Tibial nerve (tissue), 4 donors: ENCODE measurements around the gene TARDBP. TPM values are rescaled to one million over a fixed set of nuclear protein-coding genes. Genes with fewer than 3 reads are reported as not detected.

ENCODE experiments used
- DNase-seq, 2 donors: peaks; one replicate each; pipeline ENCODE4 v3.0.0-alpha.2; 2019; ENCODE audit warnings: low spot score in 2 of 2
- H3K27ac ChIP-seq, 4 donors: fragments of 200-600 bp; sonication (generic) in 3 of 4; one replicate each; pipeline ENCODE4 v1.5.1; 2017 to 2019; ENCODE audit warnings: mild to moderate bottlenecking in 1 of 4
- H3K27me3 ChIP-seq, 2 donors: fragments of 200-600 bp; sonication (generic) in 1 of 2; one replicate each; pipeline versions ENCODE4 v1.5.1 to v1.6.0; 2017 to 2019
- H3K36me3 ChIP-seq, 3 donors: fragments of 200-600 bp; sonication (generic); one replicate each; pipeline ENCODE4 v1.5.1; 2018 to 2019
- H3K4me1 ChIP-seq, 4 donors: fragments of 200-600 bp; sonication (generic) in 3 of 4; one replicate each; pipeline ENCODE4 v1.5.1; 2017 to 2019
- H3K4me3 ChIP-seq, 4 donors: fragments of 200-600 bp; sonication (generic) in 3 of 4; one replicate each; pipeline ENCODE4 v1.5.1; 2017 to 2019; ENCODE audit warnings: mild to moderate bottlenecking in 1 of 4, moderate library complexity in 1 of 4
- H3K9me3 ChIP-seq, 4 donors: fragments of 200-600 bp; sonication (generic) in 3 of 4; one replicate each; pipeline ENCODE4 v1.5.1; 2017 to 2019
- EP300 ChIP-seq, 2 donors: sonication (generic); formaldehyde crosslinking; IDR thresholded peaks; one replicate each; pipeline ENCODE4 v1.6.1; 2017; ENCODE audit warnings: antibody characterized with exemption in 2 of 2, mild to moderate bottlenecking in 1 of 2
- POLR2A ChIP-seq, 2 donors: fragments of 450-650 bp; IDR thresholded peaks; one replicate each; pipeline ENCODE4 v1.6.1; 2017; ENCODE audit warnings: antibody characterized with exemption in 2 of 2, mild to moderate bottlenecking in 2 of 2, moderate library complexity in 2 of 2
- WGBS, 2 donors: methylation state at CpG; one replicate each; pipeline ENCODE4 v1.1.5; 2018; 5-methylcytosine and 5-hydroxymethylcytosine counted together
- total RNA-seq, 4 donors: library from RNA; depleted of rRNA; stranded (reverse); fragments of >200 nt; gene quantifications; one replicate each; pipeline ENCODE4 v1.1.0, GENCODE V29; 2016
- TF ChIP-seq, protein P1 (sequence below), 5 experiments: fragments of 200-600 bp in 3 of 5; fragments of 450-650 bp in 2 of 5; sonication (generic) in 3 of 5; IDR thresholded peaks; one replicate each; pipeline ENCODE4 v1.5.1; 2016 to 2019; ENCODE audit warnings: antibody characterized with exemption in 5 of 5, mild to moderate bottlenecking in 3 of 5, moderate library complexity in 2 of 5

Gene TARDBP
- total RNA-seq, 4 donors from 2014 or later: 165 to 237 (median 171) TPM

DNA sequence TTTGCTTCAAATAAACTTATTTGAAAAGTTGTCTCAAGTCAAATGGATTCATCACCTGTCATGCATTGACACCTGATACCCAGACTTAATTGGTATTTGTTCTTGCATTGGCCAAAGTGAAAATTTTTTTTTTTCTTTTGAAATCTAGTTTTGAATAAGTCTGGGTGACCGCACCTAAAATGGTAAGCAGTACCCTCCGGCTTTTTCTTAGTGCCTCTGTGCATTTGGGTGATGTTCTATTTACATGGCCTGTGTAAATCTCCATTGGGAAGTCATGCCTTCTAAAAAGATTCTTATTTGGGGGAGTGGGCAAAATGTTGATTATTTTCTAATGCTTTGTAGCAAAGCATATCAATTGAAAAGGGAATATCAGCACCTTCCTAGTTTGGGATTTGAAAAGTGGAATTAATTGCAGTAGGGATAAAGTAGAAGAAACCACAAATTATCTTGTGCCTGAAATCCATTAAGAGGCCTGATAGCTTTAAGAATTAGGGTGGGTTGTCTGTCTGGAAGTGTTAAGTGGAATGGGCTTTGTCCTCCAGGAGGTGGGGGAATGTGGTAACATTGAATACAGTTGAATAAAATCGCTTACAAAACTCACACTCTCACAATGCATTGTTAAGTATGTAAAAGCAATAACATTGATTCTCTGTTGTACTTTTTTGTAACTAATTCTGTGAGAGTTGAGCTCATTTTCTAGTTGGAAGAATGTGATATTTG lies 11.9 kb downstream of the TARDBP start:
- no peaks in the 10 kb centered on the region for H3K27me3 ChIP-seq
- H3K36me3 ChIP-seq: peaks cover 12 to 93% (median 33%) of the 10 kb centered on the region in 3 donors
- TF ChIP-seq, protein P1, sequence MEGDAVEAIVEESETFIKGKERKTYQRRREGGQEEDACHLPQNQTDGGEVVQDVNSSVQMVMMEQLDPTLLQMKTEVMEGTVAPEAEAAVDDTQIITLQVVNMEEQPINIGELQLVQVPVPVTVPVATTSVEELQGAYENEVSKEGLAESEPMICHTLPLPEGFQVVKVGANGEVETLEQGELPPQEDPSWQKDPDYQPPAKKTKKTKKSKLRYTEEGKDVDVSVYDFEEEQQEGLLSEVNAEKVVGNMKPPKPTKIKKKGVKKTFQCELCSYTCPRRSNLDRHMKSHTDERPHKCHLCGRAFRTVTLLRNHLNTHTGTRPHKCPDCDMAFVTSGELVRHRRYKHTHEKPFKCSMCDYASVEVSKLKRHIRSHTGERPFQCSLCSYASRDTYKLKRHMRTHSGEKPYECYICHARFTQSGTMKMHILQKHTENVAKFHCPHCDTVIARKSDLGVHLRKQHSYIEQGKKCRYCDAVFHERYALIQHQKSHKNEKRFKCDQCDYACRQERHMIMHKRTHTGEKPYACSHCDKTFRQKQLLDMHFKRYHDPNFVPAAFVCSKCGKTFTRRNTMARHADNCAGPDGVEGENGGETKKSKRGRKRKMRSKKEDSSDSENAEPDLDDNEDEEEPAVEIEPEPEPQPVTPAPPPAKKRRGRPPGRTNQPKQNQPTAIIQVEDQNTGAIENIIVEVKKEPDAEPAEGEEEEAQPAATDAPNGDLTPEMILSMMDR (IDR thresholded peaks at IDR 0.05): no peak
- TF ChIP-seq POLR2A (IDR thresholded peaks at IDR 0.05) (no peak), EP300 (IDR thresholded peaks at IDR 0.05) (no peak)
- WGBS, 2 donors: 74 to 77% methylated on average over 3 of the region's 3 CpGs
- H3K4me3 ChIP-seq: no peak overlapping the region
- H3K4me1 ChIP-seq: peaks cover 0 to 14% (median 0%) of the 10 kb centered on the region in 4 donors
- no peak for DNase-seq
- no peak overlapping the region for H3K27ac ChIP-seq
- H3K9me3 ChIP-seq: no peaks in the 10 kb centered on the region

GRCh38 chr1:11024874-11025203 lies 12.4 kb downstream of the TARDBP start:
- no peak overlapping the region for H3K27ac ChIP-seq
- 69 to 73% methylated on average over 2 of the region's 2 CpGs for whole genome bisulfite sequencing, 2 donors
- no peak overlapping the region for H3K4me3 ChIP-seq
- peaks cover 0 to 17% (median 0%) of the 10 kb centered on the region in 4 donors for H3K4me1 ChIP-seq
- peaks cover 12 to 91% (median 28%) of the 10 kb centered on the region in 3 donors for H3K36me3 ChIP-seq
- TF ChIP-seq EP300 (IDR thresholded peaks at IDR 0.05) (no peak), POLR2A (IDR thresholded peaks at IDR 0.05) (no peak)
- TF ChIP-seq, protein P1 (IDR thresholded peaks at IDR 0.05): no peak
- no peaks in the 10 kb centered on the region for H3K27me3 ChIP-seq
- no peak for DNase-seq
- H3K9me3 ChIP-seq: no peaks in the 10 kb centered on the region

DNA sequence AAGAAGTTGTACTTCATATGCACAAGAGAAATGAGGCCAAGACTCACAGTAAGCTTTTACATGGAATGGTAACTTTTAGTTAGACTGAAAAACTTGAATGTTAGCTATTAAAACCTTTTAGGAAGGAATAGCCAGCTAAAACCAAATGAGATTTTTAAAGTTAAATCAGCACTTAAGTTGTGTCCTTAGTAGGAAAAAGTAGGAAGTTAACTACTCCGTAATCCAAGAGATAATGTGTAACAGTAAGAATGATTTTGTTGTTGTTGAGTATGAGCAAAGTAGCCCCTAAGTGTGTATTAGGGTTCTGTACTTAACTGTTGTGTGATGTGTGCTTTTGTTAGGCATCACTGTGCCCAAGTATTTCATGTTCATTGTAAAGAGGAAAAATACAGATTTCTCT lies 13.2 kb downstream of the TARDBP start:
- no peak for TF ChIP-seq EP300 (IDR thresholded peaks at IDR 0.05)
- no peak for TF ChIP-seq POLR2A (IDR thresholded peaks at IDR 0.05)
- TF ChIP-seq, protein P1 (IDR thresholded peaks at IDR 0.05): no peak
- Histone ChIP-seq H3K27ac (no peak overlapping the region), H3K4me3 (no peak overlapping the region), H3K36me3 (peaks cover 4 to 91% (median 20%) of the 10 kb centered on the region in 3 donors), H3K9me3 (no peaks in the 10 kb centered on the region), H3K4me1 (peaks cover 0 to 20% (median 0%) of the 10 kb centered on the region in 4 donors), H3K27me3 (no peaks in the 10 kb centered on the region)
- WGBS, 2 donors: 83 to 90% methylated on average over 1 of the region's 1 CpG
- no peak for DNase-seq

- WGBS, 2 donors: 40 to 62% methylated on average over 1 of the region's 1 CpG
- H3K36me3 ChIP-seq: peaks cover 4 to 91% (median 16%) of the 10 kb centered on the region in 3 donors
- DNase-seq: no peak
Measured at GRCh38 chr1:11026052-11026451, 13.6 kb downstream of the TARDBP start.

DNA sequence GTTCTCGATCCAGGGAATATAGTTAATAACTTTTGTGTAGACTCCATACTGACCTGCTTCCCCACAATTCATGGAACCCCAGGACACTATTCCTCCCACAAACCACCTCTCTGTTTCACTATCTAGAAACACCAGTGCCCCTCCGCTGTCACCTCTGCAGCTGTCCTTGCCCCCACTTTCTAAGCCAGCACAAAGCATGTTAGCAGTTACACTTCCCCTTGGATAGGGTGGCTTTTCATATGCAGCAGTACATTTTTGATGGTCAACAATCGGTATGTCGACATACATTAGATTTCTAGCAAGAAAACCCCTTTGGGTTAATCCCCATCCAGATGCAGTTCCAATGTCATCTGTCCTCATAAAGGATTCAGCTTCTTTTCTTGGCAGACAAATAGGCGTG lies 14.4 kb downstream of the TARDBP start:
- Histone ChIP-seq H3K4me1 (peaks cover 0 to 14% (median 0%) of the 10 kb centered on the region in 4 donors), H3K27ac (no peak overlapping the region), H3K27me3 (no peaks in the 10 kb centered on the region), H3K9me3 (no peaks in the 10 kb centered on the region), H3K36me3 (peaks cover 2 to 83% (median 7%) of the 10 kb centered on the region in 3 donors), H3K4me3 (no peak overlapping the region)
- TF ChIP-seq, protein P1 (IDR thresholded peaks at IDR 0.05): no peak
- TF ChIP-seq EP300 (IDR thresholded peaks at IDR 0.05) (no peak), POLR2A (IDR thresholded peaks at IDR 0.05) (no peak)
- no peak for DNase-seq
- 94 to 95% methylated on average over 5 of the region's 5 CpGs for WGBS, 2 donors

More at GRCh38 chr1:11026052-11026451, 13.6 kb downstream of the TARDBP start:
- Histone ChIP-seq H3K4me1 (peaks cover 0 to 20% (median 0%) of the 10 kb centered on the region in 4 donors), H3K27me3 (no peaks in the 10 kb centered on the region), H3K9me3 (no peaks in the 10 kb centered on the region), H3K4me3 (no peak overlapping the region), H3K27ac (no peak overlapping the region)
- TF ChIP-seq EP300 (IDR thresholded peaks at IDR 0.05) (no peak), POLR2A (IDR thresholded peaks at IDR 0.05) (no peak)
- TF ChIP-seq, protein P1 (IDR thresholded peaks at IDR 0.05): no peak
